ENCODE results near the gene EGR2. TPM values are rescaled to one million over a fixed set of nuclear protein-coding genes. Genes with fewer than 3 reads are reported as not detected.

The EGR2 gene
- polyA plus RNA-seq, 1 of the 3 experiments (the other 2 are of a cell fraction), result 0.25 TPM

DNA sequence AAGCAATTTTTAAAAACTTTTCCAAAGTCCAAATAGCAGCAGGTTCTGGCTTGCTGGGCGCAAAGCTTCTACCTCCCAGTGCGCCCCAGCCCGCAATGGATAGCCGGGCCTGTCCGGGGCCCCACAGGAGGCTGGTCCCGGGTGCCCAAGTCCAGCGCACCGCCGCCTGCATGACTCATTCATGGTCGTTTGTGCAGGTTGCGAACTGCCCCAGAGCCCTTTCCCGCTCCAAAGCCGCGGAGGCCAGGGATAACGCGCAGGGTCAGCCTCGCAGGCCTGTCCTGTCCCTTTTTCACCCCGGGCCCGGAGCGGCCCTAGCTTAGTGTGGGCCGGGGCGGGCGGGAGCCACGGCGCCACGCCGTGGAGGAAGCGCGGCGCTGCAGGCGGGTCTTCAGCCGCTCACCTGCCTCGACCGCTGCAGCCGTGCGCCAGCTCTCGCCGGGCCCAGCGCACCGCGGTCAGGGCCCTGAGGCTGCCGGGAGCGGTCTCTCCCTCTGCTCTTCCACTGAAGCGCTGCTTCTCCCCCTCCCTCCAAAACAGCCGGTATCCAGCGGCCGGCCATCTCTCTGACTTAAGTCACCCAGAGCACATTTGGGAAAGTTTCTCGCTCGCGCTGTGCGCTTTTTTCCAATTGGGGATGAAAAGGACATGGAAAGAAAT is 1.7 kb upstream of the EGR2 start (continued):
- no peak for TF ChIP-seq FOXJ3 (CRISPR knock-in tag; IDR thresholded peaks at IDR 0.05)
- no peak for TF ChIP-seq YY1 (IDR thresholded peaks at IDR 0.05; ENCODE audit: low read depth)
- TF ChIP-seq, protein P1, sequence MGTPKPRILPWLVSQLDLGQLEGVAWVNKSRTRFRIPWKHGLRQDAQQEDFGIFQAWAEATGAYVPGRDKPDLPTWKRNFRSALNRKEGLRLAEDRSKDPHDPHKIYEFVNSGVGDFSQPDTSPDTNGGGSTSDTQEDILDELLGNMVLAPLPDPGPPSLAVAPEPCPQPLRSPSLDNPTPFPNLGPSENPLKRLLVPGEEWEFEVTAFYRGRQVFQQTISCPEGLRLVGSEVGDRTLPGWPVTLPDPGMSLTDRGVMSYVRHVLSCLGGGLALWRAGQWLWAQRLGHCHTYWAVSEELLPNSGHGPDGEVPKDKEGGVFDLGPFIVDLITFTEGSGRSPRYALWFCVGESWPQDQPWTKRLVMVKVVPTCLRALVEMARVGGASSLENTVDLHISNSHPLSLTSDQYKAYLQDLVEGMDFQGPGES (IDR thresholded peaks at IDR 0.05; ENCODE audit: low read depth, low read length), result no peak
- no peak for TF ChIP-seq JUND (IDR thresholded peaks at IDR 0.05)
- TF ChIP-seq, protein P2, sequence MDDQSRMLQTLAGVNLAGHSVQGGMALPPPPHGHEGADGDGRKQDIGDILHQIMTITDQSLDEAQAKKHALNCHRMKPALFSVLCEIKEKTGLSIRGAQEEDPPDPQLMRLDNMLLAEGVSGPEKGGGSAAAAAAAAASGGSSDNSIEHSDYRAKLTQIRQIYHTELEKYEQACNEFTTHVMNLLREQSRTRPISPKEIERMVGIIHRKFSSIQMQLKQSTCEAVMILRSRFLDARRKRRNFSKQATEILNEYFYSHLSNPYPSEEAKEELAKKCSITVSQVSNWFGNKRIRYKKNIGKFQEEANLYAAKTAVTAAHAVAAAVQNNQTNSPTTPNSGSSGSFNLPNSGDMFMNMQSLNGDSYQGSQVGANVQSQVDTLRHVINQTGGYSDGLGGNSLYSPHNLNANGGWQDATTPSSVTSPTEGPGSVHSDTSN (IDR thresholded peaks at IDR 0.05), result no peak
- no peak for TF ChIP-seq RXRA (IDR thresholded peaks at IDR 0.05; ENCODE audit: borderline replicate concordance, low read depth)
- TF ChIP-seq SIN3A (IDR thresholded peaks at IDR 0.05; ENCODE audit: borderline replicate concordance, low read depth, low read length), result no peak

DNA sequence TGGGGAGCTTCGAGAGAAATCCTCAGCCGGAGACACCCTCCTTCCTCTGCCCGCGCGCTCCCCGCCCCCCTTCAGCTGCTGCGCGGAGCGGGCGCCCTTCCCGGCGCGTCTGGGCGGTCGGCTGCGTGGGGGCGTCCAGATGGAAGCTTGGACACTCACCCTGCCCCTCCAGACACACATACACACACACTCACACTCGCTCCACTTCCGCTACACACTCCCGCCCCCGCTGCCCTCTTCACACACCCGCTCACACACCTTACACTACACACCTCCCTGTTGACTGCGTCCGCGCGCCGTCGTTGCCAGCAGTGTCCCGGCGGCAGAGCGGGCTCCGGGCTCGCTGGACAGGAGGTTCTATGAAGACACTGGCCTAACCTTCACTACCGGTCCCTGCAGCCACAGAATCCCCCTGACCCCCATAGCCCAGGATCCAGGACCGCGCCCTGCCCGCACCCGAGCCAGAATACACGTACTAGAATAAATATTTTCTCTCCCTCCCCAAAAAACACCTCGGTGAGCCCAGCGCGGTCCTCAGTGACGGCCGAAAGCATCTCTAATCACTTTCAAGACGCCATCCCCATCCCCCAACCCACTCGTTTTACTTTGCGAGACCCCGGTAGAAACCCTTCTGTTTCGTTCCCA is 1.1 kb upstream of the EGR2 start:
- no peaks in the 10 kb centered on the region for H4K20me1 ChIP-seq (ENCODE audit: insufficient read depth)
- H3K9me3 ChIP-seq, result no peaks in the 10 kb centered on the region
- peaks cover 1% of the 10 kb centered on the region for H3F3A ChIP-seq (replicated peaks; ENCODE audit: insufficient read depth)
- H3K27me3 ChIP-seq (ENCODE audit: insufficient read depth), result peaks cover 49% of the 10 kb centered on the region
- peak overlapping the region in 1 of 2 experiments; percentile 72; a peak in 1 of 4 replicates for H3K27ac ChIP-seq (ENCODE audit: low read depth in 2 of 2, low read length in 1 of 2)
- no peaks in the 10 kb centered on the region for H3K9me2 ChIP-seq
- peak overlapping the region; percentile 54; the same call in 1 of the 2 replicates for H3K9ac ChIP-seq
- H2AFZ ChIP-seq (ENCODE audit: low read depth), result peak overlapping the region; percentile 73; the same call in 1 of the 2 replicates
- no peaks in the 10 kb centered on the region for H3K79me2 ChIP-seq (ENCODE audit: insufficient read depth)
- 4% methylated on average over 32 of the region's 49 CpGs for WGBS (ENCODE audit: low lambda C conversion rate)
- DNase-seq, result peak; percentile 69
- ChIA-PET POLR2A (interaction anchor here (0.6 to 1.6 kb wide), 2 partner anchors 13 to 356 kb away, joined by 3 to 8 read pairs; partner anchors contain the start of gene ADO), CTCF (interaction anchor here (0.6 to 4.2 kb wide), 19 partner anchors 8 to 379 kb away, joined by 3 to 42 read pairs (median 5); partner anchors contain the start of gene ADO)
- no peak for TF ChIP-seq MEF2A (IDR thresholded peaks at IDR 0.05; ENCODE audit: borderline replicate concordance, low read depth)
- no peak for TF ChIP-seq NFIC (IDR thresholded peaks at IDR 0.05; ENCODE audit: borderline replicate concordance)
- TF ChIP-seq EZH2phosphoT487 (IDR thresholded peaks at IDR 0.05; ENCODE audit: borderline replicate concordance, low read depth), result no peak
- TF ChIP-seq ELF1 (IDR thresholded peaks at IDR 0.05), result no peak
- no peak for TF ChIP-seq GABPA (IDR thresholded peaks at IDR 0.05; ENCODE audit: low read depth)
- TF ChIP-seq, protein P3, sequence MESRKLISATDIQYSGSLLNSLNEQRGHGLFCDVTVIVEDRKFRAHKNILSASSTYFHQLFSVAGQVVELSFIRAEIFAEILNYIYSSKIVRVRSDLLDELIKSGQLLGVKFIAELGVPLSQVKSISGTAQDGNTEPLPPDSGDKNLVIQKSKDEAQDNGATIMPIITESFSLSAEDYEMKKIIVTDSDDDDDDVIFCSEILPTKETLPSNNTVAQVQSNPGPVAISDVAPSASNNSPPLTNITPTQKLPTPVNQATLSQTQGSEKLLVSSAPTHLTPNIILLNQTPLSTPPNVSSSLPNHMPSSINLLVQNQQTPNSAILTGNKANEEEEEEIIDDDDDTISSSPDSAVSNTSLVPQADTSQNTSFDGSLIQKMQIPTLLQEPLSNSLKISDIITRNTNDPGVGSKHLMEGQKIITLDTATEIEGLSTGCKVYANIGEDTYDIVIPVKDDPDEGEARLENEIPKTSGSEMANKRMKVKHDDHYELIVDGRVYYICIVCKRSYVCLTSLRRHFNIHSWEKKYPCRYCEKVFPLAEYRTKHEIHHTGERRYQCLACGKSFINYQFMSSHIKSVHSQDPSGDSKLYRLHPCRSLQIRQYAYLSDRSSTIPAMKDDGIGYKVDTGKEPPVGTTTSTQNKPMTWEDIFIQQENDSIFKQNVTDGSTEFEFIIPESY (IDR thresholded peaks at IDR 0.05; ENCODE audit: borderline replicate concordance, low read depth), result no peak
- no peak for TF ChIP-seq POLR2AphosphoS5 (IDR thresholded peaks at IDR 0.05; ENCODE audit: low read depth, low read length)
- no peak for TF ChIP-seq TAF1 (IDR thresholded peaks at IDR 0.05; ENCODE audit: borderline replicate concordance, low read depth, low read length)
- TF ChIP-seq, protein P4, sequence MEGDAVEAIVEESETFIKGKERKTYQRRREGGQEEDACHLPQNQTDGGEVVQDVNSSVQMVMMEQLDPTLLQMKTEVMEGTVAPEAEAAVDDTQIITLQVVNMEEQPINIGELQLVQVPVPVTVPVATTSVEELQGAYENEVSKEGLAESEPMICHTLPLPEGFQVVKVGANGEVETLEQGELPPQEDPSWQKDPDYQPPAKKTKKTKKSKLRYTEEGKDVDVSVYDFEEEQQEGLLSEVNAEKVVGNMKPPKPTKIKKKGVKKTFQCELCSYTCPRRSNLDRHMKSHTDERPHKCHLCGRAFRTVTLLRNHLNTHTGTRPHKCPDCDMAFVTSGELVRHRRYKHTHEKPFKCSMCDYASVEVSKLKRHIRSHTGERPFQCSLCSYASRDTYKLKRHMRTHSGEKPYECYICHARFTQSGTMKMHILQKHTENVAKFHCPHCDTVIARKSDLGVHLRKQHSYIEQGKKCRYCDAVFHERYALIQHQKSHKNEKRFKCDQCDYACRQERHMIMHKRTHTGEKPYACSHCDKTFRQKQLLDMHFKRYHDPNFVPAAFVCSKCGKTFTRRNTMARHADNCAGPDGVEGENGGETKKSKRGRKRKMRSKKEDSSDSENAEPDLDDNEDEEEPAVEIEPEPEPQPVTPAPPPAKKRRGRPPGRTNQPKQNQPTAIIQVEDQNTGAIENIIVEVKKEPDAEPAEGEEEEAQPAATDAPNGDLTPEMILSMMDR (IDR thresholded peaks at IDR 0.05), result no peak
- no peak for TF ChIP-seq CHD2 (IDR thresholded peaks at IDR 0.05; ENCODE audit: low read length, partially characterized antibody)
- TF ChIP-seq TEAD4 (IDR thresholded peaks at IDR 0.05; ENCODE audit: borderline replicate concordance, insufficient read depth), result no peak
- peaks cover 12 to 28% of the 10 kb centered on the region in 2 experiments; a peak in 3 of 4 replicates for H3K4me1 ChIP-seq (ENCODE audit: control insufficient read depth in 1 of 2, insufficient read depth in 2 of 2, low read depth in 1 of 2, low read length in 1 of 2)
- peak overlapping the region; percentile 71 to 73 for H3K4me3 ChIP-seq (ENCODE audit: low read depth in 2 of 2, low read length in 1 of 2)
- no peaks in the 10 kb centered on the region for H3K36me3 ChIP-seq (replicated peaks in 1 of 2; ENCODE audit: control insufficient read depth in 1 of 2, insufficient read depth in 2 of 2, low read length in 1 of 2)
- H3K4me2 ChIP-seq, result peak overlapping the region; percentile 88

All from SK-N-SH (cell line).